GM18907 (cell line): ENCODE measurements around the gene TMF1.
A peak's percentile ranks its signal among the peaks of the same experiment; 100 is the strongest.

Source experiments
- ATAC-seq: cut with Tn5 transposase; IDR thresholded peaks from one replicate; pipeline ENCODE4 v1.9.1; 2021; ENCODE audit warnings: mild to moderate bottlenecking, moderate library complexity; ENCODE audit not compliant: unreplicated experiment

Gene TMF1

DNA sequence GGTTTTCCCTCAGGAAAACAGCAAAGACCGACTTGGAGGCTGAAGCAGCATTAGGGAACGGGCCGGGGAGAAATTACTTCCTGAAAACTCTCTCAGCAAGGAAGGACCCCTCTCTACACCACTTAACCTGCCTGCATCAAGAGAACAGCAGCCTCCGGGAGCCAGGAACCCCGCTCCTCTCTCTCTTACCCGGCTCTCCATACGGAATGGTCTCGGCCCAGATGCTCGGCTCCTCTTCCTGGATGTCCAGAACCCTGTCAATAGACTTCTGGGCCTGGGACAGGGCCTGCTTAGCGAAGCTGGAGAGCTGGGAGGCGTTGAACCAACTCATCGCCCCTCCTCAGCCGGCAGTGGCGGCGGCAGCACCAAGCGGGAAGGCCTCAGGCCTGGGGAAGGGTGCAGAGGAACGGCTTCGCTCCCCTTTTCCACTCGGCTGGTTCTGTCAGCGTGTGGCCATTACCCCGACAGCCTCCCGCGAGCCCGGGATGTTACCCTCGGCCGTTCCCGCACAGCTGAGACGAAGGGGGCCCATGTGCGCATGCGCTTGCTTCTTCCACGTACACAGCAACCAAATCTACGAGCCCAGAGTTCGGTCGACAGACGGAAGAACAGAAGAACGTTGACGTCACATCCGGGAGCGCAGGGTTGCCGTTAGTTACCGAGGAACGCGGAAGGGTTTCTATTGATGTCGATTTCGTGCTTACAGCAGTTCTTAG is at the start of gene TMF1:
TSS of gene TMF1 (minus strand) at position 578 of the 716 bp plus-strand sequence. CDS start at position 331, 247 bp downstream.
- ATAC-seq, result peak; percentile 96

GRCh38 chr3:69099576-69099975 is 47.4 kb upstream of the TMF1 start:
- no peak for ATAC-seq

GRCh38 chr3:69097407-69098086 is 45.4 kb upstream of the TMF1 start:
- no peak for ATAC-seq

GRCh38 chr3:69096299-69096698 is 44.2 kb upstream of the TMF1 start:
- ATAC-seq, result no peak

DNA sequence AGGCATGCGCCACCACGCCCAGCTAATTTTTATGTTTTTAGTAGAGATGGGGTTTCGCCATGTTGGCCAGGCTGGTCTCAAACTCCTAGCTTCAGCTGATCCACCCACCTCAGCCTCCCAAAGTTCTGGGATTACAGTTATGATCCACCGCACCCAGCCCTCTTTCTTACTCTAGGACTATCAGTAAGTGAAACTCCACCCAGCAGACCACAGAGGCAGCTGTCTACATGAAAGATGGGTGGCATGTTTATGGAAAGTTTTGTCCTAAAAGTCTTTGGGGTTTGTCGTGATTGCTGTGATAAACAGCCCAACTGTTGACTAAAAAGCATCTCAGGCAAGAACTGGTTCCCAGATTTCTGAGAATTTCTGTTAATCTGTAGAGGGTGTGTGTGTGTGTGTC is 43.5 kb upstream of the TMF1 start:
- no peak for ATAC-seq

GRCh38 chr3:69094467-69095205 is 42.5 kb upstream of the TMF1 start:
- no peak for ATAC-seq

GRCh38 chr3:69092030-69092516 is 39.9 kb upstream of the TMF1 start:
- peak; percentile 82 for ATAC-seq

GRCh38 chr3:69091389-69092029 is 39.4 kb upstream of the TMF1 start:
- no peak for ATAC-seq

- ATAC-seq, result no peak
Observed at GRCh38 chr3:69090021-69090420, 37.9 kb upstream of the TMF1 start.

DNA sequence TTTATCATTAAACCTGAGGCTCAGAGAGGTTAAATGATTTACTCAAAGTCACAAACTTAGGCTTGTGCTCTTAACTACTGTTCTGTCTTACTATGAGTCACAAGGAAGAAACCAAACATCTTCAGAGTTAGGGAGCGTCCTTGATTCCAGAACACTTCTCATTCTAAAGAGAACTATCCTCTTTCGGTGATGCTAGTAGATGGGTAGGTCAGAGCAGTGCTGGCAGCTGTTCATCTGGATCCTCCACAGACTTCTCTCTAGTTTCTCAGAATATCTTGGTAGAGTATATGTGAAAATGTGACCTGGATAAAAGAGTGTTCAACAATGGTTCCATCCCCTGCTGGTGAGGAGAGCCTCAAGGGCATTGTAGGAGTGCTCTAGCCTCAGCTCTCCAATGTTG is 35.9 kb upstream of the TMF1 start:
- ATAC-seq, result peak; percentile 34

GRCh38 chr3:69087030-69087791 is 35.1 kb upstream of the TMF1 start:
- no peak for ATAC-seq

DNA sequence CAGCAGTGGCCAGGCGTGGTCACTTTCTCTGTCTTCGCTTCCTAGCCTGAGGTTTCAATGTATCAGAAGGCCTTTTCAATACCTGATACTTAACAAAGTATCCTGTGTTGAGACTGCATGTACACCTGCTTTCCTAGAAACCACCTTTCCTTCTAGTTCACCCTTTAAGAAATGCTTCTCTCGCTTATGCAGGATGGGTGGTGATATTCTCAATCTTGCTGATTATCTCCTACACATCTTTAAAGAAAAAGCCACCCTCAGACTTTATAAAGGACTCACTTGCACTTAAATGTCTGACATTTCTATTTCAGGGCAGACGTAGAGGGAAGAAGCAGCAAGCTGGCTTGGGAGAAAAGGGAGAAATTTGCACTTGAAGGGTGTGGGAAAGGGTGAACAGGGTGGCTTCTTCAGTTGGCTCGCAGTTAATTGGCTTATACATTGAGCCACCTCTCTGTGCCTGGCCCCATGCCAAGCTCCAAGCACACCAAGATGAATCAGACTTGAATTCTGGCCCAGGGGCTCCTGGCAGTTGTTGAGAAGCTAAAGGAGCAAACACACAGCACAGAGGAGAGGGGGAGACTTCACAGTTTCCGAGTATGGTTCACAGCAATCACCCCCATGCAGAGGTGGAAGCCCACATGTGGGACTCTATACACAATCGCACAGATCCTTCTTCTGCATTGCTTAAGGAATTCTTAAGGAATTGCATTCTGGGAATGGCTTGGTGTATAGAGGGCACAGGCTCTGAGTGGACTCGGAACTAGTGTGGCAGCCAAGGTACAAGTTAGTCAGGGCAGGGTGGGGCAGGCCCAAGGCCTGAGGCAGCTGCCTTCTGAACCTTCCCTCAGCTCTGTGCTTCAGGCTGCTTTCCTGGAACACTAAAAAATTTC is 33.9 kb upstream of the TMF1 start:
- no peak for ATAC-seq

- ATAC-seq, result peak; percentile 1
Observed at GRCh38 chr3:69085168-69085832, 33.2 kb upstream of the TMF1 start.

DNA sequence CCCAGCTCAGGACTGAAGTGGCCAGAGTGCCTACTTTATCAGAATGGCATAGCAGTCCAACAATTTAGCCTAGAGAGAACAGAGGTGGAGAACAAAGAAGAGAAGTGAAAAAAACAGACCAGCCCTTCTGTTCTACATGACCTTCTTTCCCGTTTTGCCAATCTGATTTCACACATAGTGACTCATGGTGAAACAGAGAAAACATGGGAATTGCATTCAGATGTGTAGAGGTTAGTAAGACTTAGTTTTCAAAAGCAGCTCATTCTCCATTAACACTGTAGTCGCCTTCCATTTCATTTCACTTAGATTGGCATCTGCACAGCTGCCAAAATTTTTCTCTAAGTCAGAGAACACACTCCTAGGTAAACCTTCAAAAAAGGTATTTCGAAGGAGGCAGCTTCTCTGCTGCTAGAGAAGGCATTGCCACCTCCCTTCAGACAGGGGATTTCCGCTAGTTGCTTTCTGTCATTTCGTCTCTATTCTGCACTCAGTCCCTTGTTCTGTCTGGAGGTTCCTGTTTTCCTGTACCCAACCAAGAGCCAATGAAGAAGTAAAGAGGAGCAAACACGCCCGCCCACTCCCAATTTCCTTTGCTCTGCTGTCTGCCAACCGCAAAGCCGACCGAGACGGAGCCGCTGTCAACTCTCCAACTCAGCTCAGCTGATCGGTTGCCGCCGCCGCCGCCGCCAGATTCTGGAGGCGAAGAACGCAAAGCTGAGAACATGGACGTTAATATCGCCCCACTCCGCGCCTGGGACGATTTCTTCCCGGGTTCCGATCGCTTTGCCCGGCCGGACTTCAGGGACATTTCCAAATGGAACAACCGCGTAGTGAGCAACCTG is 32.4 kb upstream of the TMF1 start, which contains the start of gene ARL6IP5:
TSS of gene ARL6IP5 (plus strand) at position 612 of the 842 bp plus-strand sequence. CDS start at position 723, 111 bp downstream.
- ATAC-seq, result peak; percentile 54

- peak; percentile 74 for ATAC-seq
Observed at GRCh38 chr3:69082805-69083204, 30.7 kb upstream of the TMF1 start.

GRCh38 chr3:69082361-69082760 is 30.2 kb upstream of the TMF1 start:
- ATAC-seq, result no peak

DNA sequence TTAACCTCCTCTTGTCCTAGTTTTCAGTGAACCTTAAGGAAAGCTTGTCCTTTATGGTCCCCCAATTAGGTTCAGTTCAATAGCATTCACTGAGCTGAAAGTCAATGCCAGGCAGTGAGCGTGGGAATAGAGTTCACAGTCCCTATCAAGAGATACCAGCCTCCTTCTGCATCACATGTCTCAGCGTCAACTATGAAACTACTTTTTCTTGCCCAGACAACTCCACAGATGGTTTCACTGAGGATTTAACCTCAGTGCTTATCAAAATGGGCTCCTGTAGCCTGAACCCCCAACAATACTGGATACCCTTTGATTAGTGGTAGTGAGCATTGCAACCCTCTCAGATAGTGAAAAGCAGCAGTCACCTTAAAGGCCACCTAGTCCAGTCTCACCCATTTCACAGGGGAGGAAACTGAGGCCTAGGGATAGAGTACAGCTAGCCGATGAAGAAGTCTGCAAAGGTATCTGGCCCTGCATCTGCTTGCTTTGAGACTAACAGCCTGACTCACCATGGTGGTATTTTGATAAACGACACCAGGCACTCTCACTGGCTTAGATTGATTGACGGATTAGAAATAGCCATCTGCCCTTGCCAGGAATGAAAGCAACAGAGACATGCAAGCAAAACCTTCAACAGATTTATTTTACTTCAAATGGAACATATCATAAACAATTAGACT is 29.6 kb upstream of the TMF1 start:
- no peak for ATAC-seq
